Measurements from ENCODE around the gene CCL14. TPM values are rescaled to one million over a fixed set of nuclear protein-coding genes. Genes with fewer than 3 reads are reported as not detected.

CCL14 gene
- total and polyA plus RNA-seq, 10 donors, result 72.3 to 1,219 (median 291) TPM

DNA sequence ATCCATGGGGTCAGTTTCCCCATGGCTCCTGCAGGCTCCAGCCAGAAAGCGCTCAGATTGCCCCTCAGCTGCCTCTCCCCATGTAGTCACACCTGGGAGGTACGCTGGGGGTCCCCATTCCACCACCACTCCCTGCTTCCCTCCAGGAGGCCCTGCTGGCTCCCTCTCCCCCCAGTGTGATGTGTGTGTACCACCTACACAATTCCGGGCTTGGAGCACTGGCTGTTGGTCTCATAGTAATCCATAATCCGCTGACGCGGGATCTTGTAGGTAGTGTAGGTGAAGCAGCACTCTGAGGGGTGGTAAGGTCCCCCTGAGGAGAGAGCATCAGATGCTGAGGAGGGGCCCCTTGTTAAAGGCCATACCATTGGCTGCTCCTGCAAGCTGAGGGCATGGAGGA, 2.4 kb downstream of the CCL14 start:
- peaks cover 0 to 9% (median 6%) of the 10 kb centered on the region in 8 donors for H3K9me3 ChIP-seq
- H3K27ac ChIP-seq, result peak overlapping the region in 7 of 8 donors; percentile 13 to 82 (median 64)
- DNase-seq, result no peak
- intact Hi-C loops (cut with DNase I; ENCODE audit: low total_unique reads), result no loop called here
- TF ChIP-seq POLR2AphosphoS5 (IDR thresholded peaks at IDR 0.05) (peak in 1 of 3 donors; percentile 37), POLR2A (IDR thresholded peaks at IDR 0.05) (no peak)
- peak overlapping the region in 7 of 8 donors; percentile 29 to 70 (median 47) for H3K4me3 ChIP-seq
- no peaks in the 10 kb centered on the region for H3K27me3 ChIP-seq (replicated peaks in 1 of 7)
- peaks cover 0 to 47% (median 10%) of the 10 kb centered on the region in 6 donors for H3K4me1 ChIP-seq
- H3K36me3 ChIP-seq, result peaks cover 0 to 14% (median 0%) of the 10 kb centered on the region in 6 donors
- 86 to 98% (median 94%) methylated on average over 6 of the region's 6 CpGs for WGBS, 5 donors

DNA sequence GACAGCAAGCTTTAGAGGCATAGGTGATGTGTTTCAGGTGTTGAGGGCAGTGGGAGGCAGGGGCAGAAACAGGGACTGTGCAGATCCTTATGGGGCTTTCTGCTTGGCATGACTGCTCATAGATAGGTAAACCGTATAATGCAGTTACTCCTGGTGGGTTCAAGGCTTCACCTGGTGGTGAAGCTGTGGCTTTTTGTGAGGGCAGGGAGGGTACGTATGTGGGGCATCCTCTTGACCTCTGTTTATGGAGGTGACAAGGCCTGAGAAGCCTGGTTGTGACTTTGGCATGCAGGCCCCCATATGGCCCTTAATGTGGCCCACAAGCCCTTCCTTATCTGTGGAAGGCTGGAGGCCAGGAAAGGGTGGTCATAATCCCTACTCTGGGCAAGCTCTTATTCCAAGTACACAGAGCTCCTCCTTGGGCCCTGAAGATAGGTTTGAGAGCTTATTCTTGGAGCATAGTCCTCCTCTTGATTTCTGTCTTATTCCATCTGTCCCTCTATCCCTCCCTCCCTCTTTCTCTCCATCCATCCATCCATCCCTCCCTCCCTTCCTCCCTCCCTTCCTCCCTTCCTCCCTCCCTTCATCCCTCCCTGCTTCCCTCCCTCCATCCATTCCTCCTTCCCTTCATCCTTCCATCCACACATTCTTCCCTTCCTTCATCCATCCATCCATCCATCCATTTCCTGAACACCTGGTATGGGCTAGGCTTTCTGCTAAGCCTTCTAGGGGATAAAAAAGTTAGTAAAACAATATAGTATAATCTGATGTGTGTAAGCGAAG, 3.9 kb downstream of the CCL14 start:
- Histone ChIP-seq H3K27me3 (replicated peaks in 1 of 7) (no peaks in the 10 kb centered on the region), H3K4me1 (peaks cover 0 to 42% (median 7%) of the 10 kb centered on the region in 6 donors), H3K4me3 (peak overlapping the region in 1 of 8 donors; percentile 70), H3K27ac (peak overlapping the region in 6 of 8 donors; percentile 15 to 82 (median 70)), H3K9me3 (no peaks in the 10 kb centered on the region), H3K36me3 (peaks cover 0 to 14% (median 0%) of the 10 kb centered on the region in 6 donors)
- TF ChIP-seq, protein P1, sequence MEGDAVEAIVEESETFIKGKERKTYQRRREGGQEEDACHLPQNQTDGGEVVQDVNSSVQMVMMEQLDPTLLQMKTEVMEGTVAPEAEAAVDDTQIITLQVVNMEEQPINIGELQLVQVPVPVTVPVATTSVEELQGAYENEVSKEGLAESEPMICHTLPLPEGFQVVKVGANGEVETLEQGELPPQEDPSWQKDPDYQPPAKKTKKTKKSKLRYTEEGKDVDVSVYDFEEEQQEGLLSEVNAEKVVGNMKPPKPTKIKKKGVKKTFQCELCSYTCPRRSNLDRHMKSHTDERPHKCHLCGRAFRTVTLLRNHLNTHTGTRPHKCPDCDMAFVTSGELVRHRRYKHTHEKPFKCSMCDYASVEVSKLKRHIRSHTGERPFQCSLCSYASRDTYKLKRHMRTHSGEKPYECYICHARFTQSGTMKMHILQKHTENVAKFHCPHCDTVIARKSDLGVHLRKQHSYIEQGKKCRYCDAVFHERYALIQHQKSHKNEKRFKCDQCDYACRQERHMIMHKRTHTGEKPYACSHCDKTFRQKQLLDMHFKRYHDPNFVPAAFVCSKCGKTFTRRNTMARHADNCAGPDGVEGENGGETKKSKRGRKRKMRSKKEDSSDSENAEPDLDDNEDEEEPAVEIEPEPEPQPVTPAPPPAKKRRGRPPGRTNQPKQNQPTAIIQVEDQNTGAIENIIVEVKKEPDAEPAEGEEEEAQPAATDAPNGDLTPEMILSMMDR (IDR thresholded peaks at IDR 0.05 in 8 of 11, conservative IDR thresholded peaks at IDR 0.05 in 3 of 11), result peak in 1 of 11 experiments; percentile 6
- no peak for TF ChIP-seq POLR2AphosphoS5 (IDR thresholded peaks at IDR 0.05)
- no peak for DNase-seq
- 75 to 83% (median 78%) methylated on average over 3 of the region's 3 CpGs for WGBS, 5 donors
- intact Hi-C loops (cut with DNase I; ENCODE audit: low total_unique reads), result no loop called here

DNA sequence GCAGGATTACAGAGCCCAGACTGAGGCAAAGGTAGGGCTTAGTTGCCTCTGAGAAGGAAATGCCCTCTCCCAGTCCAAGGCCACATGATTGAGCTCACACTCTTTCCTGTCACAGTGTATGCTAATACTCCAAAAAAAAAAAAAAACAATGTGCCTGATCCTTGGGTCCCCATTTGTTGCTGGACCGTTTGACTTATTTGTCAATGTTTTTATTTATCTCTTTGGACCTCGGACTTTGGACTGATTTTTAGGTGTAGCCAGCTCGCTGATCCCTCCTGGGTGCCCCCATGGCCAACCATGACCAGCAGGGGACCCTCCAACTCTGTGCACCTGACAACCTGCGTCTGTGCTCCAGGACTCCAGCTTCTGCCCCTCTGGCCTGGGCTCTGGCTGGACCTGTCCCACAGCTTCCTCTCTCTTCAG, 4.6 kb downstream of the CCL14 start:
- intact Hi-C loops (cut with DNase I; ENCODE audit: low total_unique reads), result no loop called here
- Histone ChIP-seq H3K9me3 (no peaks in the 10 kb centered on the region), H3K27me3 (replicated peaks in 1 of 7) (no peaks in the 10 kb centered on the region), H3K36me3 (peaks cover 0 to 14% (median 0%) of the 10 kb centered on the region in 6 donors), H3K4me3 (no peak overlapping the region), H3K27ac (peak overlapping the region in 6 of 8 donors; percentile 15 to 82 (median 50)), H3K4me1 (peaks cover 0 to 37% (median 2%) of the 10 kb centered on the region in 6 donors)
- 60 to 78% (median 64%) methylated on average over 4 of the region's 4 CpGs for WGBS, 5 donors
- TF ChIP-seq POLR2AphosphoS5 (IDR thresholded peaks at IDR 0.05), result peak in 1 of 3 donors; percentile 44
- TF ChIP-seq POLR2A (IDR thresholded peaks at IDR 0.05), result no peak
- TF ChIP-seq, protein P1 (IDR thresholded peaks at IDR 0.05 in 8 of 11, conservative IDR thresholded peaks at IDR 0.05 in 3 of 11), result peak in 8 of 11 experiments; percentile 17 to 48 (median 26)
- DNase-seq, result no peak

DNA sequence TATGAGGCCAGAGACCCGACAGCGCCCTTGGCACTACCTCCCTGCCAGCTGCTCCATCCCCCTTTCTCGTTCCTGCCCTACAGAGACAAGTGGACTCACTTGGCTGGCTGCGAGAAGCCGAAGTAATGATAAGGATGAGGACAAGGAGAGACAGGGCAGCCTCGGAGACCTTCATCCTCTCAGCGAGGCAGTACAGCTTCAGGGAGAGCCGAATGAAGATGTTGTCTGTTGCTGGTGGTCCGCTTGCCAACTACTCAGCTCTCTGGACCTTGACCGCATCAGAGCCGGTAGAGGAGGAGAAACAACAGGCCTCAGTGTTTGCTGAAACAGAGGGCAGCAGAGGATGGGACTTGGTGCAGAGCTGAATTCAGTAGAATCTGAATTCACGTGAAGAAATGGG, 5.3 kb downstream of the CCL14 start, which contains the start of gene CCL16:
Gene CCL16 (minus strand): TSS at position 252 of the 400 bp plus-strand sequence. CDS start 77 bp downstream, at position 175.
- Histone ChIP-seq H3K4me1 (peaks cover 0 to 40% (median 9%) of the 10 kb centered on the region in 6 donors), H3K4me3 (no peak within 1 kb of the TSS), H3K9me3 (no peaks in the 10 kb centered on the region), H3K27ac (peak within 1 kb of the TSS in 6 of 8 donors; percentile 15 to 82 (median 50)), H3K36me3 (peaks cover 0 to 14% (median 0%) of the 10 kb centered on the region in 6 donors), H3K27me3 (replicated peaks in 1 of 7) (no peaks in the 10 kb centered on the region)
- intact Hi-C loops (cut with DNase I; ENCODE audit: low total_unique reads), result no loop called here
- TF ChIP-seq POLR2A (IDR thresholded peaks at IDR 0.05), result no peak
- peak in 1 of 3 donors; percentile 33 for TF ChIP-seq POLR2AphosphoS5 (IDR thresholded peaks at IDR 0.05)
- no peak for DNase-seq
- whole genome bisulfite sequencing, 5 donors, result 85 to 93% (median 88%) methylated on average over 12 of the region's 12 CpGs

GRCh38 chr17:35978346-35978745, 8.2 kb downstream of the CCL14 start:
- 83 to 93% (median 90%) methylated on average over 3 of the region's 3 CpGs for WGBS, 5 donors

More at GRCh38 chr17:35978346-35978745, 8.2 kb downstream of the CCL14 start:
- no peak overlapping the region for H3K4me3 ChIP-seq
- DNase-seq, result no peak
- H3K9me3 ChIP-seq, result no peaks in the 10 kb centered on the region
- peaks cover 0 to 46% (median 19%) of the 10 kb centered on the region in 6 donors for H3K4me1 ChIP-seq
- TF ChIP-seq, protein P1 (IDR thresholded peaks at IDR 0.05 in 8 of 11, conservative IDR thresholded peaks at IDR 0.05 in 3 of 11), result no peak
- no peak for TF ChIP-seq POLR2AphosphoS5 (IDR thresholded peaks at IDR 0.05)
- TF ChIP-seq POLR2A (IDR thresholded peaks at IDR 0.05), result no peak
- no peaks in the 10 kb centered on the region for H3K27me3 ChIP-seq (replicated peaks in 1 of 7)
- peaks cover 0 to 5% (median 0%) of the 10 kb centered on the region in 6 donors for H3K36me3 ChIP-seq
- H3K27ac ChIP-seq, result no peak overlapping the region
- intact Hi-C loops (cut with DNase I; ENCODE audit: low total_unique reads), result loop anchor here (5.0 to 10.0 kb wide), 2 partner anchors 94 to 506 kb away; partner anchors contain the start of gene ZNHIT3
